Gastroesophageal sphincter (tissue), 4 donors: ENCODE measurements around the gene UFSP1. TPM values are rescaled to one million over a fixed set of nuclear protein-coding genes. Genes with fewer than 3 reads are reported as not detected.

ENCODE experiments used
- ATAC-seq: fragments of 150-250 bp; one replicate; pipeline ENCODE4 v1.9.1; 2016; ENCODE audit warnings: mild to moderate bottlenecking, moderate library complexity
- H3K27ac ChIP-seq, 4 donors: fragments of 200-600 bp; sonication (generic) in 3 of 4; 1 replicate in 3 of 4; 2 replicates in 1 of 4; pipeline ENCODE4 v1.5.1; 2016 to 2019
- H3K27me3 ChIP-seq: fragments of 200-600 bp; sonication (generic); one replicate; pipeline ENCODE4 v1.5.1; 2019
- H3K36me3 ChIP-seq, 2 donors: fragments of 200-600 bp; sonication (generic); one replicate each; pipeline ENCODE4 v1.5.1; 2019; ENCODE audit warnings: control low read depth in 1 of 2
- H3K4me1 ChIP-seq, 3 donors: fragments of 200-600 bp; sonication (generic); 1 replicate in 2 of 3; 2 replicates in 1 of 3; pipeline ENCODE4 v1.5.1; 2016 to 2019; ENCODE audit warnings: control low read depth in 2 of 3
- H3K4me3 ChIP-seq, 2 donors: fragments of 200-600 bp; sonication (generic); one replicate each; pipeline ENCODE4 v1.5.1; 2019; ENCODE audit warnings: mild to moderate bottlenecking in 1 of 2, moderate library complexity in 1 of 2
- H3K9me3 ChIP-seq, 3 donors: fragments of 200-600 bp; sonication (generic); one replicate each; pipeline ENCODE4 v1.5.1; 2017 to 2019; ENCODE audit warnings: control low read depth in 2 of 3
- CTCF ChIP-seq, 4 experiments: fragments of 200-600 bp in 2 of 4; fragments of 450-650 bp in 2 of 4; sonication (generic) in 1 of 4; IDR thresholded peaks; one replicate each; pipeline ENCODE4 v1.5.1; 2017 to 2019; ENCODE audit warnings: antibody characterized with exemption in 4 of 4, mild to moderate bottlenecking in 2 of 4, moderate library complexity in 2 of 4
- EP300 ChIP-seq: sonication (generic); formaldehyde crosslinking; IDR thresholded peaks from one replicate; pipeline ENCODE4 v1.6.1; 2017; ENCODE audit warnings: antibody characterized with exemption, mild to moderate bottlenecking
- POLR2A ChIP-seq, 2 donors: fragments of 450-650 bp; IDR thresholded peaks; one replicate each; pipeline ENCODE4 v1.6.1; 2017; ENCODE audit warnings: antibody characterized with exemption in 2 of 2, mild to moderate bottlenecking in 2 of 2, moderate library complexity in 1 of 2
- POLR2AphosphoS5 ChIP-seq: sonication (generic); formaldehyde crosslinking; IDR thresholded peaks from one replicate; pipeline ENCODE4 v1.6.1; 2017; ENCODE audit warnings: antibody characterized with exemption
- WGBS, 2 donors: methylation state at CpG; one replicate each; pipeline ENCODE4 v1.1.5; 2018; ENCODE audit warnings: low coverage in 1 of 2; 5-methylcytosine and 5-hydroxymethylcytosine counted together
- small RNA-seq, 4 donors: library from RNA; depleted of rRNA; stranded (forward); fragments of <200 nt; gene quantifications; one replicate each; pipeline ENCODE3, GENCODE V24; 2016
- total RNA-seq, 4 donors: library from RNA; depleted of rRNA; stranded (reverse); fragments of >200 nt; gene quantifications; one replicate each; pipeline ENCODE4 v1.1.0, GENCODE V29; 2016

Gene UFSP1
- total RNA-seq, 4 donors from 2014 or later, result 5.4 to 9.2 (median 7.7) TPM

- no peak overlapping the region for H3K27ac ChIP-seq
- WGBS, 2 donors, result 94 to 97% methylated on average over 3 to 4 of the region's 4 CpGs
- peaks cover 0 to 11% (median 3%) of the 10 kb centered on the region in 3 donors for H3K4me1 ChIP-seq
- TF ChIP-seq POLR2AphosphoS5 (no peak), EP300 (no peak), POLR2A (IDR thresholded peaks at IDR 0.05) (no peak), CTCF (IDR thresholded peaks at IDR 0.05) (no peak)
- no peaks in the 10 kb centered on the region for H3K36me3 ChIP-seq
- ATAC-seq, result no peak
- no peaks in the 10 kb centered on the region for H3K9me3 ChIP-seq
- no peaks in the 10 kb centered on the region for H3K27me3 ChIP-seq
- H3K4me3 ChIP-seq, result no peak overlapping the region
Observed at GRCh38 chr7:100847360-100847759, 42.2 kb downstream of the UFSP1 start.

- Histone ChIP-seq H3K36me3 (no peaks in the 10 kb centered on the region), H3K27ac (no peak overlapping the region), H3K9me3 (no peaks in the 10 kb centered on the region), H3K27me3 (no peaks in the 10 kb centered on the region), H3K4me1 (peaks cover 0 to 20% (median 6%) of the 10 kb centered on the region in 3 donors), H3K4me3 (no peak overlapping the region)
- ATAC-seq, result no peak
- TF ChIP-seq EP300, result no peak
- TF ChIP-seq POLR2A (IDR thresholded peaks at IDR 0.05), result no peak
- TF ChIP-seq POLR2AphosphoS5, result no peak
- no peak for TF ChIP-seq CTCF (IDR thresholded peaks at IDR 0.05)
- 50 to 66% methylated on average over 7 to 8 of the region's 8 CpGs for WGBS, 2 donors
Observed at GRCh38 chr7:100840470-100841100, 48.9 kb downstream of the UFSP1 start.

- no peak for ATAC-seq
- Histone ChIP-seq H3K4me3 (no peak overlapping the region), H3K36me3 (no peaks in the 10 kb centered on the region), H3K27ac (no peak overlapping the region), H3K4me1 (peaks cover 0 to 20% (median 6%) of the 10 kb centered on the region in 3 donors), H3K27me3 (no peaks in the 10 kb centered on the region), H3K9me3 (no peaks in the 10 kb centered on the region)
- TF ChIP-seq EP300 (no peak), CTCF (IDR thresholded peaks at IDR 0.05) (no peak), POLR2A (IDR thresholded peaks at IDR 0.05) (no peak), POLR2AphosphoS5 (no peak)
- WGBS, 2 donors, result 95 to 96% methylated on average over 8 to 10 of the region's 18 CpGs
Observed at GRCh38 chr7:100839361-100839760, 50.2 kb downstream of the UFSP1 start.

Small RNAs within 50 kb of the gene (small RNA-seq; reads per million reads assigned to genes)
- gene RN7SL549P (0 reads per million in 4 donors), gene RPS29P15 (0 reads per million in 4 donors)

Other genes with a start within 250 kb of the UFSP1 start
- gene TFR2, start 248.2 kb downstream of the UFSP1 start, total RNA-seq, result 1 to 10 TPM in 1 of 4 donors, not detected in 3; 1.6 TPM
- 1 to 10 TPM in 1 of 4 donors, not detected in 3; 2.2 TPM for gene ACTL6B, start 233.3 kb downstream of the UFSP1 start, total RNA-seq
- 100 to 1,000 TPM; 124 to 217 (median 162) TPM for gene GNB2, start 216.0 kb downstream of the UFSP1 start, total RNA-seq
- 10 to 100 TPM; 20.4 to 43.3 (median 31.0) TPM for gene GIGYF1, start 195.5 kb downstream of the UFSP1 start, total RNA-seq
- 10 to 100 TPM; 31.4 to 40.6 (median 33.2) TPM for gene POP7, start 183.6 kb downstream of the UFSP1 start, total RNA-seq
- not detected for gene EPO, start 169.2 kb downstream of the UFSP1 start, total RNA-seq
- not detected for gene ZAN, start 156.1 kb downstream of the UFSP1 start, total RNA-seq
- gene EPHB4, start 62.2 kb downstream of the UFSP1 start, total RNA-seq, result 10 to 100 TPM; 19.0 to 55.6 (median 41.5) TPM
- 10 to 100 TPM; 11.2 to 32.9 (median 20.2) TPM for gene SLC12A9, start 37.0 kb downstream of the UFSP1 start, total RNA-seq
- gene TRIP6, start 22.3 kb downstream of the UFSP1 start, total RNA-seq, result 10 to 100 TPM; 71.9 to 94.3 (median 89.5) TPM
- gene SRRT, start 14.6 kb downstream of the UFSP1 start, total RNA-seq, result 10 to 100 TPM; 47.5 to 73.4 (median 57.0) TPM
- gene ACHE, start 6.2 kb upstream of the UFSP1 start, total RNA-seq, result 1 to 10 TPM in 3 of 4 donors, under 1 TPM in 1; 0.62 to 3.6 (median 1.1) TPM
- under 1 TPM in 1 of 4 donors, not detected in 3; 0.31 TPM for gene MUC3A, start 59.8 kb upstream of the UFSP1 start, total RNA-seq
- 10 to 100 TPM in 1 of 4 donors, under 1 TPM in 1, not detected in 2; 0.54 to 15.1 TPM for gene MUC12, start 79.8 kb upstream of the UFSP1 start, total RNA-seq
- under 1 TPM in 1 of 4 donors, not detected in 3; 0.08 TPM for gene MUC17, start 130.4 kb upstream of the UFSP1 start, total RNA-seq
- gene TRIM56, start 195.8 kb upstream of the UFSP1 start, total RNA-seq, result 10 to 100 TPM; 15.0 to 26.4 (median 23.0) TPM
- 10 to 100 TPM in 3 of 4 donors, 1 to 10 TPM in 1; 5.4 to 75.3 (median 19.6) TPM for gene SERPINE1, start 237.4 kb upstream of the UFSP1 start, total RNA-seq